ENCODE measurements around the gene DLGAP1.

The DLGAP1 gene

GRCh38 chr18:3717376-3718025 lies 737.6 kb downstream of the DLGAP1 start:
- no peaks in the 10 kb centered on the region for H3K36me3 ChIP-seq (ENCODE audit: insufficient read depth, insufficient read length, low read length)
- no peaks in the 10 kb centered on the region for H3K4me1 ChIP-seq (ENCODE audit: insufficient read depth, insufficient read length)
- H3K9ac ChIP-seq (ENCODE audit: insufficient read length, low read depth): no peak overlapping the region
- H3K4me3 ChIP-seq (ENCODE audit: insufficient read length, low read depth): no peak overlapping the region
- no peaks in the 10 kb centered on the region for H3K9me3 ChIP-seq (ENCODE audit: insufficient read depth, low read length)
- H3K27me3 ChIP-seq (ENCODE audit: insufficient read depth, insufficient read length): no peaks in the 10 kb centered on the region
- no peak for DNase-seq (ENCODE audit: low read depth, low spot score)
- no peak for TF ChIP-seq SUZ12 (IDR thresholded peaks at IDR 0.05; ENCODE audit: extremely low read depth, insufficient read depth, insufficient read length)
- no peak for TF ChIP-seq ZNF274 (IDR thresholded peaks at IDR 0.05; ENCODE audit: low read depth, low read length)
- TF ChIP-seq YY1 (IDR thresholded peaks at IDR 0.05; ENCODE audit: insufficient read depth, insufficient read length): no peak

- no peaks in the 10 kb centered on the region for H3K27me3 ChIP-seq (ENCODE audit: insufficient read depth, insufficient read length)
- no peaks in the 10 kb centered on the region for H3K36me3 ChIP-seq (ENCODE audit: insufficient read depth, insufficient read length, low read length)
- TF ChIP-seq SUZ12 (IDR thresholded peaks at IDR 0.05; ENCODE audit: extremely low read depth, insufficient read depth, insufficient read length) (no peak), YY1 (IDR thresholded peaks at IDR 0.05; ENCODE audit: insufficient read depth, insufficient read length) (no peak), ZNF274 (IDR thresholded peaks at IDR 0.05; ENCODE audit: low read depth, low read length) (no peak)
- H3K9me3 ChIP-seq (ENCODE audit: insufficient read depth, low read length): no peaks in the 10 kb centered on the region
- no peak for DNase-seq (ENCODE audit: low read depth, low spot score)
- H3K4me3 ChIP-seq (ENCODE audit: insufficient read length, low read depth): no peak overlapping the region
- no peak overlapping the region for H3K9ac ChIP-seq (ENCODE audit: insufficient read length, low read depth)
- no peaks in the 10 kb centered on the region for H3K4me1 ChIP-seq (ENCODE audit: insufficient read depth, insufficient read length)
Observed at GRCh38 chr18:3716116-3716660, 738.9 kb downstream of the DLGAP1 start.

GRCh38 chr18:3715231-3716080 lies 739.7 kb downstream of the DLGAP1 start:
- Histone ChIP-seq H3K36me3 (ENCODE audit: insufficient read depth, insufficient read length, low read length) (no peaks in the 10 kb centered on the region), H3K4me1 (ENCODE audit: insufficient read depth, insufficient read length) (peaks cover 4% of the 10 kb centered on the region), H3K9me3 (ENCODE audit: insufficient read depth, low read length) (no peaks in the 10 kb centered on the region), H3K9ac (ENCODE audit: insufficient read length, low read depth) (no peak overlapping the region), H3K27me3 (ENCODE audit: insufficient read depth, insufficient read length) (no peaks in the 10 kb centered on the region), H3K4me3 (ENCODE audit: insufficient read length, low read depth) (no peak overlapping the region)
- DNase-seq (ENCODE audit: low read depth, low spot score): no peak
- TF ChIP-seq ZNF274 (IDR thresholded peaks at IDR 0.05; ENCODE audit: low read depth, low read length) (no peak), YY1 (IDR thresholded peaks at IDR 0.05; ENCODE audit: insufficient read depth, insufficient read length) (no peak), SUZ12 (IDR thresholded peaks at IDR 0.05; ENCODE audit: extremely low read depth, insufficient read depth, insufficient read length) (no peak)

- H3K36me3 ChIP-seq (ENCODE audit: insufficient read depth, insufficient read length, low read length): no peaks in the 10 kb centered on the region
- peaks cover 4% of the 10 kb centered on the region for H3K4me1 ChIP-seq (ENCODE audit: insufficient read depth, insufficient read length)
- no peak for DNase-seq (ENCODE audit: low read depth, low spot score)
- H3K9me3 ChIP-seq (ENCODE audit: insufficient read depth, low read length): no peaks in the 10 kb centered on the region
- no peak overlapping the region for H3K9ac ChIP-seq (ENCODE audit: insufficient read length, low read depth)
- H3K4me3 ChIP-seq (ENCODE audit: insufficient read length, low read depth): no peak overlapping the region
- H3K27me3 ChIP-seq (ENCODE audit: insufficient read depth, insufficient read length): no peaks in the 10 kb centered on the region
- TF ChIP-seq ZNF274 (IDR thresholded peaks at IDR 0.05; ENCODE audit: low read depth, low read length) (no peak), SUZ12 (IDR thresholded peaks at IDR 0.05; ENCODE audit: extremely low read depth, insufficient read depth, insufficient read length) (no peak), YY1 (IDR thresholded peaks at IDR 0.05; ENCODE audit: insufficient read depth, insufficient read length) (no peak)
Observed at GRCh38 chr18:3713708-3714107, 741.4 kb downstream of the DLGAP1 start.

GRCh38 chr18:3713166-3713565 lies 741.9 kb downstream of the DLGAP1 start:
- H3K4me1 ChIP-seq (ENCODE audit: insufficient read depth, insufficient read length): peaks cover 4% of the 10 kb centered on the region
- DNase-seq (ENCODE audit: low read depth, low spot score): no peak

GRCh38 chr18:3712491-3712890 lies 742.6 kb downstream of the DLGAP1 start:
- Histone ChIP-seq H3K9ac (ENCODE audit: insufficient read length, low read depth) (no peak overlapping the region), H3K27me3 (ENCODE audit: insufficient read depth, insufficient read length) (no peaks in the 10 kb centered on the region), H3K4me3 (ENCODE audit: insufficient read length, low read depth) (no peak overlapping the region), H3K9me3 (ENCODE audit: insufficient read depth, low read length) (no peaks in the 10 kb centered on the region), H3K36me3 (ENCODE audit: insufficient read depth, insufficient read length, low read length) (no peaks in the 10 kb centered on the region), H3K4me1 (ENCODE audit: insufficient read depth, insufficient read length) (peaks cover 4% of the 10 kb centered on the region)
- no peak for DNase-seq (ENCODE audit: low read depth, low spot score)
- TF ChIP-seq ZNF274 (IDR thresholded peaks at IDR 0.05; ENCODE audit: low read depth, low read length): no peak

More at GRCh38 chr18:3713166-3713565, 741.9 kb downstream of the DLGAP1 start:
- H3K4me3 ChIP-seq (ENCODE audit: insufficient read length, low read depth): no peak overlapping the region
- no peak overlapping the region for H3K9ac ChIP-seq (ENCODE audit: insufficient read length, low read depth)
- no peak for TF ChIP-seq ZNF274 (IDR thresholded peaks at IDR 0.05; ENCODE audit: low read depth, low read length)
- no peak for TF ChIP-seq YY1 (IDR thresholded peaks at IDR 0.05; ENCODE audit: insufficient read depth, insufficient read length)
- TF ChIP-seq SUZ12 (IDR thresholded peaks at IDR 0.05; ENCODE audit: extremely low read depth, insufficient read depth, insufficient read length): no peak
- no peaks in the 10 kb centered on the region for H3K27me3 ChIP-seq (ENCODE audit: insufficient read depth, insufficient read length)
- no peaks in the 10 kb centered on the region for H3K9me3 ChIP-seq (ENCODE audit: insufficient read depth, low read length)
- no peaks in the 10 kb centered on the region for H3K36me3 ChIP-seq (ENCODE audit: insufficient read depth, insufficient read length, low read length)

DNA sequence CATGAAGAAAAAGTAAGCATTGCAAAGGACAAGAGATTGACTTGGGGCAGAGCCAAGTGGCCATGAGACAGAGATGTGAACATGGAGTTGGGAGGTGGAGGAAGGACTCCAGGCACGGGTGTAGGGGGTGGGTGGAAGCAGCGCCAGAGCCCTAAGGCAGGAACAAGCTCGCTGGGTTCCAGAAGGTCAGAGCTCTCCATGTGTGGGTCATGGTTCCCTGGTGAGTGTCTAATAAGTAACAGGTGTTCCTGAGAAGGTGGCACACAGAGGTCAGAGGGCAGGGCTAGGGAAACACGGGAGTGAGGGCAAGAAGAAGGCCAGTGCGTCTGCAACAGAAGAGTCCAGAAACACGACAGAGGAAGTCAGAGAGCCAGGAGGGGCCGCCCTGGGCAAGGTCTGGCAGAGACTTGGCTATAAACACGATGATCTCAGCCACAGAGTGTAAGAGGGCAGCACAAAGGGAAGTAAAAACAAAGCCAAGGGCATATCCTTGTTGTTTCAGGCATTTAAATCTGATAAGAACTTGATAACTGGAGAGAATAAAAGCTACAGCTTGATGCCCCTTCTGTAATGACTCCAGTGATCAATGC lies 744.3 kb downstream of the DLGAP1 start:
- H3K36me3 ChIP-seq (ENCODE audit: insufficient read depth, insufficient read length, low read length): no peaks in the 10 kb centered on the region
- H3K9me3 ChIP-seq (ENCODE audit: insufficient read depth, low read length): no peaks in the 10 kb centered on the region
- no peak overlapping the region for H3K9ac ChIP-seq (ENCODE audit: insufficient read length, low read depth)
- H3K27me3 ChIP-seq (ENCODE audit: insufficient read depth, insufficient read length): no peaks in the 10 kb centered on the region
- no peak overlapping the region for H3K4me3 ChIP-seq (ENCODE audit: insufficient read length, low read depth)
- TF ChIP-seq SUZ12 (IDR thresholded peaks at IDR 0.05; ENCODE audit: extremely low read depth, insufficient read depth, insufficient read length) (no peak), YY1 (IDR thresholded peaks at IDR 0.05; ENCODE audit: insufficient read depth, insufficient read length) (no peak), ZNF274 (IDR thresholded peaks at IDR 0.05; ENCODE audit: low read depth, low read length) (no peak)
- no peak for DNase-seq (ENCODE audit: low read depth, low spot score)
- H3K4me1 ChIP-seq (ENCODE audit: insufficient read depth, insufficient read length): peaks cover 4% of the 10 kb centered on the region
